Activated T-helper 9 cell treated with anti-CD3 and anti-CD28 coated beads, Interleukin-2, amount 50 U/mL, for 16 hours (primary cell): Measurements from ENCODE around the gene MAPK8IP2.

Experiments used
- DNase-seq: peaks from one replicate; pipeline ENCODE4 v3.0.0-alpha.2; 2020; ENCODE audit warnings: low read depth

The MAPK8IP2 gene

GRCh38 chr22:50600538-50600937 is at the start of gene MAPK8IP2:
MAPK8IP2 (plus strand) TSS chr22:50600793; CDS start chr22:50600819, 26 bp downstream.
- no peak for DNase-seq

GRCh38 chr22:50551160-50551752 is 49.3 kb upstream of the MAPK8IP2 start:
- DNase-seq: no peak

GRCh38 chr22:50553310-50553709 is 47.3 kb upstream of the MAPK8IP2 start:
- DNase-seq: no peak

- no peak for DNase-seq
Measured at GRCh38 chr22:50556703-50557102, 43.9 kb upstream of the MAPK8IP2 start.

GRCh38 chr22:50560034-50560433 is 40.6 kb upstream of the MAPK8IP2 start:
- no peak for DNase-seq

GRCh38 chr22:50561401-50562358 is 38.9 kb upstream of the MAPK8IP2 start:
- no peak for DNase-seq

- peak; percentile 95 for DNase-seq
Measured at GRCh38 chr22:50562523-50563412, 37.8 kb upstream of the MAPK8IP2 start, which contains the start of gene SYCE3. SYCE3 (minus strand) TSS chr22:50562919; CDS start chr22:50556405, 6,514 bp downstream.

GRCh38 chr22:50563413-50564160 is 37.0 kb upstream of the MAPK8IP2 start:
- no peak for DNase-seq

- no peak for DNase-seq
Measured at GRCh38 chr22:50564289-50564688, 36.3 kb upstream of the MAPK8IP2 start.

GRCh38 chr22:50567721-50568252 is 32.8 kb upstream of the MAPK8IP2 start:
- no peak for DNase-seq

- no peak for DNase-seq
Measured at GRCh38 chr22:50568626-50569025, 32.0 kb upstream of the MAPK8IP2 start.

- no peak for DNase-seq
Measured at GRCh38 chr22:50569041-50569459, 31.5 kb upstream of the MAPK8IP2 start.

- DNase-seq: no peak
Measured at GRCh38 chr22:50569896-50570535, 30.6 kb upstream of the MAPK8IP2 start.

- no peak for DNase-seq
Measured at GRCh38 chr22:50570861-50571260, 29.7 kb upstream of the MAPK8IP2 start.

- DNase-seq: no peak
Measured at GRCh38 chr22:50571264-50572175, 29.1 kb upstream of the MAPK8IP2 start.

- no peak for DNase-seq
Measured at GRCh38 chr22:50572965-50573364, 27.6 kb upstream of the MAPK8IP2 start.

- DNase-seq: no peak
Measured at GRCh38 chr22:50573491-50574382, 26.9 kb upstream of the MAPK8IP2 start.

GRCh38 chr22:50574383-50574755 is 26.2 kb upstream of the MAPK8IP2 start:
- DNase-seq: no peak
